Natural killer cell (primary cell): Measurements from ENCODE around the gene TNNT2. TPM values are rescaled to one million over a fixed set of nuclear protein-coding genes. Genes with fewer than 3 reads are reported as not detected.

Source experiments
- ATAC-seq, 3 donors: fragments of 150-1000 bp in 2 of 3; fragments of 200-7000 bp in 1 of 3; cut with Tn5 transposase; 1 replicate in 1 of 3; 2 replicates in 2 of 3; pipeline ENCODE4 v1.10.0; 2021; ENCODE audit warnings: mild to moderate bottlenecking in 2 of 3, moderate library complexity in 2 of 3
- DNase-seq, 2 donors: peaks; one replicate each; pipeline versions ENCODE4 v3.0.0 to v3.0.0-alpha.2; 2013 to 2021; ENCODE audit warnings: mixed read lengths in 1 of 2
- H3K27ac ChIP-seq: one replicate; pipeline ENCODE4 v1.5.1; 2013; ENCODE audit warnings: mild to moderate bottlenecking, low read length
- H3K27me3 ChIP-seq: one replicate; pipeline ENCODE4 v1.6.1; 2013; ENCODE audit warnings: low read length; ENCODE audit not compliant: control insufficient read depth, insufficient read depth
- H3K36me3 ChIP-seq: one replicate; pipeline ENCODE4 v1.6.1; 2013; ENCODE audit warnings: low read length; ENCODE audit not compliant: control insufficient read depth, insufficient read depth
- H3K4me1 ChIP-seq: one replicate; pipeline ENCODE4 v1.6.1; 2013; ENCODE audit warnings: low read length; ENCODE audit not compliant: control insufficient read depth, insufficient read depth
- H3K4me3 ChIP-seq: one replicate; pipeline ENCODE4 v1.5.1; 2013; ENCODE audit warnings: low read length
- H3K9me3 ChIP-seq: one replicate; pipeline ENCODE4 v1.6.1; 2013; ENCODE audit warnings: low read length; ENCODE audit not compliant: control insufficient read depth, insufficient read depth
- H3K27ac Mint-ChIP-seq, 2 donors: one replicate each; pipeline ENCODE4 v1.8.0; 2022; ENCODE audit warnings: mild to moderate bottlenecking in 2 of 2, mixed read lengths in 2 of 2, moderate library complexity in 1 of 2
- H3K27me3 Mint-ChIP-seq, 2 donors: one replicate each; pipeline ENCODE4 v1.8.0; 2022; ENCODE audit warnings: low read depth in 2 of 2, mixed read lengths in 2 of 2
- H3K36me3 Mint-ChIP-seq: one replicate; pipeline ENCODE4 v1.8.0; 2022; ENCODE audit warnings: mixed read lengths
- H3K4me1 Mint-ChIP-seq, 2 donors: one replicate each; pipeline ENCODE4 v1.8.0; 2022; ENCODE audit warnings: mixed read lengths in 2 of 2
- H3K4me3 Mint-ChIP-seq: one replicate; pipeline ENCODE4 v1.8.0; 2022; ENCODE audit warnings: mild to moderate bottlenecking, moderate library complexity, mixed read lengths
- H3K9me3 Mint-ChIP-seq, 2 donors: one replicate each; pipeline ENCODE4 v1.8.0; 2022; ENCODE audit warnings: mixed read lengths in 2 of 2
- CTCF ChIP-seq: fragments of 200-600 bp; IDR thresholded peaks from one replicate; pipeline ENCODE4 v1.8.0; 2022; ENCODE audit warnings: antibody characterized with exemption
- WGBS: methylation state at CpG from one replicate; pipeline ENCODE4 v1.1.7; 2013; ENCODE audit warnings: missing lambda C conversion rate; ENCODE audit not compliant: insufficient coverage; 5-methylcytosine and 5-hydroxymethylcytosine counted together
- intact Hi-C: fragments of 100-400 bp; cut with micrococcal nuclease; formaldehyde crosslinking; loops from one replicate; pipeline ENCODE4 v1.14.2; 2022
- total RNA-seq, 4 donors: library from RNA; stranded (reverse); fragments of 120-200 nt in 1 of 4; gene quantifications; one replicate each; pipeline versions ENCODE4 v1.2.3 to v1.2.4, GENCODE V29; 2013 to 2022

Gene TNNT2
- total RNA-seq, 3 donors from 2014 or later (not counting 1 experiment from before 2014, with no cell fraction given), result not detected

- DNase-seq (no peak), ATAC-seq (no peak)
- H3K9me3 ChIP-seq, result no peaks in the 10 kb centered on the region
- WGBS, result 94% methylated on average over 6 of the region's 6 CpGs
- no peak overlapping the region for H3K27ac ChIP-seq
- H3K4me3 ChIP-seq, result no peak overlapping the region
- Mint-ChIP-seq H3K27me3 (peaks cover under 1 to 10% of the 10 kb centered on the region in 2 donors), H3K36me3 (no peaks in the 10 kb centered on the region), H3K27ac (no peak overlapping the region), H3K4me3 (no peak overlapping the region), H3K9me3 (no peaks in the 10 kb centered on the region), H3K4me1 (peaks cover 4 to 22% of the 10 kb centered on the region in 2 donors)
- H3K4me1 ChIP-seq, result peaks cover 17% of the 10 kb centered on the region
- H3K36me3 ChIP-seq, result no peaks in the 10 kb centered on the region
- H3K27me3 ChIP-seq, result no peaks in the 10 kb centered on the region
- TF ChIP-seq CTCF, result no peak
- intact Hi-C loops, result no loop called here
These were observed 46.2 kb upstream of the TNNT2 start for GRCh38 chr1:201423655-201424054.

- H3K4me1 Mint-ChIP-seq, result peaks cover 4 to 15% of the 10 kb centered on the region in 2 donors
- Histone ChIP-seq H3K4me1 (peaks cover 14% of the 10 kb centered on the region), H3K36me3 (no peaks in the 10 kb centered on the region), H3K27me3 (no peaks in the 10 kb centered on the region), H3K27ac (no peak overlapping the region), H3K4me3 (no peak overlapping the region), H3K9me3 (no peaks in the 10 kb centered on the region)
- peaks cover 0 to 12% of the 10 kb centered on the region in 2 donors for H3K27me3 Mint-ChIP-seq
- H3K4me3 Mint-ChIP-seq, result no peak overlapping the region
- no peaks in the 10 kb centered on the region for H3K36me3 Mint-ChIP-seq
- 85% methylated on average over 5 of the region's 6 CpGs for WGBS
- no peaks in the 10 kb centered on the region for H3K9me3 Mint-ChIP-seq
- DNase-seq (no peak), ATAC-seq (no peak)
- intact Hi-C loops, result no loop called here
- TF ChIP-seq CTCF, result no peak
- H3K27ac Mint-ChIP-seq, result no peak overlapping the region
These were observed 45.1 kb upstream of the TNNT2 start for GRCh38 chr1:201422436-201423030.

- Mint-ChIP-seq H3K27me3 (peaks cover 0 to 14% of the 10 kb centered on the region in 2 donors), H3K27ac (no peak overlapping the region), H3K4me1 (peaks cover 4 to 13% of the 10 kb centered on the region in 2 donors), H3K4me3 (no peak overlapping the region), H3K36me3 (no peaks in the 10 kb centered on the region), H3K9me3 (no peaks in the 10 kb centered on the region)
- no peak for ATAC-seq
- no peak for DNase-seq
- intact Hi-C loops, result no loop called here
- H3K4me1 ChIP-seq, result peaks cover 9% of the 10 kb centered on the region
- no peak overlapping the region for H3K4me3 ChIP-seq
- no peaks in the 10 kb centered on the region for H3K9me3 ChIP-seq
- H3K27ac ChIP-seq, result no peak overlapping the region
- TF ChIP-seq CTCF, result no peak
- WGBS, result 70% methylated on average over 3 of the region's 3 CpGs
- no peaks in the 10 kb centered on the region for H3K36me3 ChIP-seq
- H3K27me3 ChIP-seq, result no peaks in the 10 kb centered on the region
These were observed 44.5 kb upstream of the TNNT2 start for GRCh38 chr1:201422026-201422425.

- Mint-ChIP-seq H3K4me3 (no peak overlapping the region), H3K9me3 (no peaks in the 10 kb centered on the region), H3K4me1 (peaks cover 1 to 3% of the 10 kb centered on the region in 2 donors), H3K36me3 (no peaks in the 10 kb centered on the region), H3K27me3 (peaks cover 9 to 16% of the 10 kb centered on the region in 2 donors), H3K27ac (no peak overlapping the region)
- Histone ChIP-seq H3K36me3 (no peaks in the 10 kb centered on the region), H3K27ac (no peak overlapping the region), H3K4me3 (no peak overlapping the region), H3K4me1 (peaks cover under 1% of the 10 kb centered on the region), H3K9me3 (no peaks in the 10 kb centered on the region), H3K27me3 (no peaks in the 10 kb centered on the region)
- DNase-seq (no peak), ATAC-seq (no peak)
- 91% methylated on average over 8 of the region's 8 CpGs for WGBS
- intact Hi-C loops, result no loop called here
- no peak for TF ChIP-seq CTCF
These were observed 43.6 kb upstream of the TNNT2 start for GRCh38 chr1:201421041-201421440.
